H9 (cell line): Measurements from ENCODE around the gene MYO18B. TPM values are rescaled to one million over a fixed set of nuclear protein-coding genes. Genes with fewer than 3 reads are reported as not detected.

ENCODE experiments used
- DNase-seq: peaks from one replicate; pipeline ENCODE4 v3.0.0-alpha.2; 2017
- H2AFZ ChIP-seq: one replicate; pipeline ENCODE4 v1.6.1; 2013; ENCODE audit warnings: mild to moderate bottlenecking, low read length, control low read depth, moderate library complexity
- H2AK5ac ChIP-seq: 2 replicates; pipeline ENCODE4 v1.6.1; 2013; ENCODE audit warnings: low read length, control low read depth, mixed read lengths; ENCODE audit not compliant: insufficient read length
- H2BK120ac ChIP-seq: one replicate; pipeline ENCODE4 v1.6.1; 2013; ENCODE audit warnings: low read depth, mild to moderate bottlenecking, low read length, control low read depth, inconsistent platforms; ENCODE audit not compliant: poor library complexity, severe bottlenecking
- H2BK12ac ChIP-seq: 2 replicates; pipeline ENCODE4 v1.6.1; 2013; ENCODE audit warnings: low read length, control low read depth, mixed read lengths, low read depth; ENCODE audit not compliant: insufficient read length
- H2BK15ac ChIP-seq: 2 replicates; pipeline ENCODE4 v1.6.1; 2013; ENCODE audit warnings: low read depth, low read length, control low read depth
- H2BK20ac ChIP-seq: one replicate; pipeline ENCODE4 v1.6.1; 2013; ENCODE audit warnings: low read depth, mild to moderate bottlenecking, low read length, control low read depth, inconsistent platforms; ENCODE audit not compliant: poor library complexity, severe bottlenecking
- H2BK5ac ChIP-seq: 2 replicates; pipeline ENCODE4 v1.6.1; 2013; ENCODE audit warnings: low read length, control low read depth, mixed read lengths; ENCODE audit not compliant: insufficient read length
- H3K14ac ChIP-seq: 2 replicates; pipeline ENCODE4 v1.6.1; 2013; ENCODE audit warnings: low read length, control low read depth; ENCODE audit not compliant: insufficient read depth
- H3K18ac ChIP-seq: 2 replicates; pipeline ENCODE4 v1.6.1; 2013; ENCODE audit warnings: low read depth, mild to moderate bottlenecking, mixed read lengths, low read length, control low read depth; ENCODE audit not compliant: insufficient read length
- H3K23ac ChIP-seq: 2 replicates; pipeline ENCODE4 v1.6.1; 2013; ENCODE audit warnings: low read length, control low read depth, mixed read lengths, low read depth; ENCODE audit not compliant: insufficient read length
- H3K23me2 ChIP-seq: 2 replicates; pipeline ENCODE4 v1.6.1; 2013; ENCODE audit warnings: low read depth, mild to moderate bottlenecking, mixed read lengths, low read length, control low read depth; ENCODE audit not compliant: insufficient read length, poor library complexity, severe bottlenecking
- H3K27ac ChIP-seq: 2 replicates; pipeline ENCODE4 v1.5.1; 2013; ENCODE audit warnings: low read length, control low read depth, mixed read lengths, low read depth; ENCODE audit not compliant: insufficient read length
- H3K27me3 ChIP-seq: 2 replicates; pipeline ENCODE4 v1.6.1; 2013; ENCODE audit warnings: low read length, control low read depth, inconsistent platforms; ENCODE audit not compliant: insufficient read depth
- H3K4ac ChIP-seq: 2 replicates; pipeline ENCODE4 v1.6.1; 2013; ENCODE audit warnings: low read depth, mild to moderate bottlenecking, control low read depth, inconsistent platforms, low read length, moderate library complexity
- H3K4me1 ChIP-seq: 2 replicates; pipeline ENCODE4 v1.6.1; 2013; ENCODE audit warnings: low read length, control low read depth, inconsistent platforms; ENCODE audit not compliant: insufficient read depth
- H3K4me2 ChIP-seq: 2 replicates; pipeline ENCODE4 v1.6.1; 2013; ENCODE audit warnings: low read length, control low read depth, mixed read lengths; ENCODE audit not compliant: insufficient read length, insufficient read depth
- H3K56ac ChIP-seq: 2 replicates; pipeline ENCODE4 v1.6.1; 2013; ENCODE audit warnings: low read depth, mild to moderate bottlenecking, mixed read lengths, low read length, control low read depth; ENCODE audit not compliant: insufficient read length
- H3K79me1 ChIP-seq: 2 replicates; pipeline ENCODE4 v1.6.1; 2013; ENCODE audit warnings: low read depth, mild to moderate bottlenecking, moderate library complexity, low read length, control low read depth, inconsistent platforms; ENCODE audit not compliant: insufficient read depth, poor library complexity, severe bottlenecking
- H3K79me2 ChIP-seq: 2 replicates; pipeline ENCODE4 v1.6.1; 2013; ENCODE audit warnings: low read length, control low read depth, inconsistent platforms; ENCODE audit not compliant: insufficient read depth
- H3K9ac ChIP-seq: 2 replicates; pipeline ENCODE4 v1.6.1; 2013; ENCODE audit warnings: low read length, control low read depth, mixed read lengths; ENCODE audit not compliant: insufficient read length; ENCODE audit errors: extremely low read depth
- H3K9me3 ChIP-seq: one replicate; pipeline ENCODE4 v1.6.1; 2013; ENCODE audit warnings: low read depth, low read length, inconsistent platforms; ENCODE audit not compliant: control insufficient read depth
- H3T11ph ChIP-seq: one replicate; pipeline ENCODE4 v1.6.1; 2013; ENCODE audit warnings: mild to moderate bottlenecking, low read length, control low read depth, inconsistent platforms
- H4K20me1 ChIP-seq: one replicate; pipeline ENCODE4 v1.6.1; 2013; ENCODE audit not compliant: control insufficient read depth, insufficient read length, insufficient read depth
- H4K5ac ChIP-seq: 2 replicates; pipeline ENCODE4 v1.6.1; 2013; ENCODE audit warnings: low read depth, mild to moderate bottlenecking, mixed read lengths, low read length, control low read depth; ENCODE audit not compliant: insufficient read length
- H4K8ac ChIP-seq: replicated peaks from 2 replicates; pipeline ENCODE4 v1.6.1; 2013; ENCODE audit warnings: low read length, control low read depth, mixed read lengths, low read depth; ENCODE audit not compliant: insufficient read length
- H4K91ac ChIP-seq: 2 replicates; pipeline ENCODE4 v1.6.1; 2013; ENCODE audit warnings: low read depth, mild to moderate bottlenecking, moderate library complexity, mixed read lengths, low read length, control low read depth; ENCODE audit not compliant: insufficient read length
- H3K27ac Mint-ChIP-seq, 3 experiments: 2 replicates in 2 of 3; 3 replicates in 1 of 3; pipeline ENCODE4 v1.8.0; 2020 to 2021; ENCODE audit warnings: mixed read lengths in 3 of 3, mild to moderate bottlenecking in 1 of 3, moderate library complexity in 1 of 3
- H3K27me3 Mint-ChIP-seq: 2 replicates; pipeline ENCODE4 v1.8.0; 2021; ENCODE audit warnings: low read depth, mild to moderate bottlenecking, moderate library complexity, mixed read lengths
- H3K36me3 Mint-ChIP-seq, 3 experiments: 2 replicates in 2 of 3; 3 replicates in 1 of 3; pipeline ENCODE4 v1.8.0; 2020 to 2021; ENCODE audit warnings: low read depth in 3 of 3, mixed read lengths in 3 of 3; ENCODE audit not compliant: insufficient read depth in 1 of 3
- H3K4me1 Mint-ChIP-seq, 2 experiments: 2 replicates each; pipeline ENCODE4 v1.8.0; 2020; ENCODE audit warnings: mixed read lengths in 2 of 2
- H3K4me3 Mint-ChIP-seq, 2 experiments: 2 replicates in 1 of 2; 3 replicates in 1 of 2; pipeline ENCODE4 v1.8.0; 2020 to 2021; ENCODE audit warnings: mild to moderate bottlenecking in 2 of 2, mixed read lengths in 2 of 2, moderate library complexity in 1 of 2
- H3K9me3 Mint-ChIP-seq, 2 experiments: 2 replicates in 1 of 2; 3 replicates in 1 of 2; pipeline ENCODE4 v1.8.0; 2020; ENCODE audit warnings: mild to moderate bottlenecking in 2 of 2, mixed read lengths in 2 of 2, moderate library complexity in 1 of 2
- WGBS: extraction: QIAGEN DNeasy Blood & Tissue Kit; methylation state at CpG from one replicate; pipeline ENCODE4 v1.1.7; 2013; ENCODE audit warnings: missing lambda C conversion rate, low lambda C conversion rate, mixed read lengths; ENCODE audit not compliant: insufficient read length; ENCODE audit errors: extremely low coverage; 5-methylcytosine and 5-hydroxymethylcytosine counted together
- total RNA-seq: library from RNA; stranded (reverse); gene quantifications from 2 replicates; pipeline ENCODE4 v1.2.1, GENCODE V29; 2021
- TF ChIP-seq, protein P1 (sequence below): fragments of 200-600 bp; sonication (generic); conservative IDR thresholded peaks from 3 replicates; pipeline ENCODE4 v1.8.0; 2021; ENCODE audit warnings: antibody characterized with exemption, mild to moderate bottlenecking

The MYO18B gene
- total RNA-seq, 1 experiment from 2014 or later: 0.46 TPM

DNA sequence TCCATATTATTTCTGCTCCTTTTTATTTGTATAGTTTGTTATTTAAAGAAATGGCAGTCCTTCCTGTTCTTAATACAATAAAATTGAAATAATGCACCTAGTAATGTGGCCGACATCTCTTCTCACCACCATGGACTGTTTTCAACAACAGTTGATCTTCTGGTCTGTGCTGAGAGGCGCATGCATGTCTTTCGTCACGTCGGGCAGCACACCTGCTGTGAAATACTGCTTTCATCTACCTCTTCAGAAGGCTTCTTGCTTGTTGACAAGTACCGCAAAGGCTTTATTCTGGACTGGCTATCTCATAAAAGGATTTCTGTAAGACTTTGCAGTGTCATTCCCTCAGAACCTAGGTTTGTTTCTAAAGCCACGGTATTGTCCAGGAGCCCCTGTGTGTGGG lies 13.9 kb upstream of the MYO18B start:
- Histone ChIP-seq H2AK5ac (no peak overlapping the region), H3K4me1 (no peaks in the 10 kb centered on the region; the same call in 1 of the 2 replicates), H2BK5ac (no peak overlapping the region), H4K8ac (no peak overlapping the region), H3K9ac (no peak overlapping the region), H2BK120ac (no peak overlapping the region), H3K79me1 (no peaks in the 10 kb centered on the region), H3K23ac (no peak overlapping the region), H3K27me3 (no peaks in the 10 kb centered on the region), H3K9me3 (no peaks in the 10 kb centered on the region), H4K20me1 (no peaks in the 10 kb centered on the region), H2AFZ (no peak overlapping the region), H3K18ac (no peak overlapping the region), H3K4me2 (no peak overlapping the region), H4K91ac (no peak overlapping the region), H3K4ac (no peak overlapping the region), H2BK15ac (no peak overlapping the region), H3K56ac (no peak overlapping the region), H3K79me2 (no peaks in the 10 kb centered on the region), H2BK12ac (no peak overlapping the region), H3K23me2 (no peaks in the 10 kb centered on the region), H3K14ac (no peak overlapping the region), H4K5ac (no peak overlapping the region), H3K27ac (no peak overlapping the region), H2BK20ac (no peak overlapping the region), H3T11ph (no peak overlapping the region)
- Mint-ChIP-seq H3K4me3 (no peak overlapping the region), H3K9me3 (no peaks in the 10 kb centered on the region), H3K27ac (no peak overlapping the region), H3K36me3 (no peaks in the 10 kb centered on the region), H3K4me1 (peaks cover 8 to 10% of the 10 kb centered on the region in 2 experiments), H3K27me3 (no peaks in the 10 kb centered on the region; the same call in none of the 2 replicates)
- no peak for DNase-seq
- TF ChIP-seq, protein P1, sequence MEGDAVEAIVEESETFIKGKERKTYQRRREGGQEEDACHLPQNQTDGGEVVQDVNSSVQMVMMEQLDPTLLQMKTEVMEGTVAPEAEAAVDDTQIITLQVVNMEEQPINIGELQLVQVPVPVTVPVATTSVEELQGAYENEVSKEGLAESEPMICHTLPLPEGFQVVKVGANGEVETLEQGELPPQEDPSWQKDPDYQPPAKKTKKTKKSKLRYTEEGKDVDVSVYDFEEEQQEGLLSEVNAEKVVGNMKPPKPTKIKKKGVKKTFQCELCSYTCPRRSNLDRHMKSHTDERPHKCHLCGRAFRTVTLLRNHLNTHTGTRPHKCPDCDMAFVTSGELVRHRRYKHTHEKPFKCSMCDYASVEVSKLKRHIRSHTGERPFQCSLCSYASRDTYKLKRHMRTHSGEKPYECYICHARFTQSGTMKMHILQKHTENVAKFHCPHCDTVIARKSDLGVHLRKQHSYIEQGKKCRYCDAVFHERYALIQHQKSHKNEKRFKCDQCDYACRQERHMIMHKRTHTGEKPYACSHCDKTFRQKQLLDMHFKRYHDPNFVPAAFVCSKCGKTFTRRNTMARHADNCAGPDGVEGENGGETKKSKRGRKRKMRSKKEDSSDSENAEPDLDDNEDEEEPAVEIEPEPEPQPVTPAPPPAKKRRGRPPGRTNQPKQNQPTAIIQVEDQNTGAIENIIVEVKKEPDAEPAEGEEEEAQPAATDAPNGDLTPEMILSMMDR: no peak
- WGBS: no CpG with 5 or more reads among the region's 7 CpGs
